Measurements from ENCODE around the gene DISC1. TPM values are rescaled to one million over a fixed set of nuclear protein-coding genes. Genes with fewer than 3 reads are reported as not detected.

DISC1 gene
- total RNA-seq, 4 donors from 2014 or later, result 3.3 to 11.4 (median 4.2) TPM

- no peak for DNase-seq
- 30 to 51% methylated on average over 2 of the region's 2 CpGs for WGBS, 2 donors
- Histone ChIP-seq H3K4me3 (no peak overlapping the region), H3K36me3 (no peaks in the 10 kb centered on the region), H3K4me1 (peaks cover 0 to 5% (median 0%) of the 10 kb centered on the region in 3 donors), H3K27ac (no peak overlapping the region), H3K9me3 (no peaks in the 10 kb centered on the region), H3K27me3 (no peaks in the 10 kb centered on the region)
- intact Hi-C loops (cut with DNase I), result no loop called here
- no peak for TF ChIP-seq POLR2A (IDR thresholded peaks at IDR 0.05)
- TF ChIP-seq, protein P1, sequence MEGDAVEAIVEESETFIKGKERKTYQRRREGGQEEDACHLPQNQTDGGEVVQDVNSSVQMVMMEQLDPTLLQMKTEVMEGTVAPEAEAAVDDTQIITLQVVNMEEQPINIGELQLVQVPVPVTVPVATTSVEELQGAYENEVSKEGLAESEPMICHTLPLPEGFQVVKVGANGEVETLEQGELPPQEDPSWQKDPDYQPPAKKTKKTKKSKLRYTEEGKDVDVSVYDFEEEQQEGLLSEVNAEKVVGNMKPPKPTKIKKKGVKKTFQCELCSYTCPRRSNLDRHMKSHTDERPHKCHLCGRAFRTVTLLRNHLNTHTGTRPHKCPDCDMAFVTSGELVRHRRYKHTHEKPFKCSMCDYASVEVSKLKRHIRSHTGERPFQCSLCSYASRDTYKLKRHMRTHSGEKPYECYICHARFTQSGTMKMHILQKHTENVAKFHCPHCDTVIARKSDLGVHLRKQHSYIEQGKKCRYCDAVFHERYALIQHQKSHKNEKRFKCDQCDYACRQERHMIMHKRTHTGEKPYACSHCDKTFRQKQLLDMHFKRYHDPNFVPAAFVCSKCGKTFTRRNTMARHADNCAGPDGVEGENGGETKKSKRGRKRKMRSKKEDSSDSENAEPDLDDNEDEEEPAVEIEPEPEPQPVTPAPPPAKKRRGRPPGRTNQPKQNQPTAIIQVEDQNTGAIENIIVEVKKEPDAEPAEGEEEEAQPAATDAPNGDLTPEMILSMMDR (IDR thresholded peaks at IDR 0.05), result no peak
Measured at GRCh38 chr1:231827337-231828105, 200.9 kb downstream of the DISC1 start.

GRCh38 chr1:231828182-231828920 is 201.8 kb downstream of the DISC1 start:
- no peak for TF ChIP-seq POLR2A (IDR thresholded peaks at IDR 0.05)
- TF ChIP-seq, protein P1 (IDR thresholded peaks at IDR 0.05), result no peak
- H3K36me3 ChIP-seq, result no peaks in the 10 kb centered on the region
- intact Hi-C loops (cut with DNase I), result no loop called here
- no peak for DNase-seq
- H3K27ac ChIP-seq, result no peak overlapping the region
- no peak overlapping the region for H3K4me3 ChIP-seq
- WGBS, 2 donors, result 47 to 55% methylated on average over 5 of the region's 5 CpGs
- H3K4me1 ChIP-seq, result peaks cover 0 to 5% (median 0%) of the 10 kb centered on the region in 3 donors
- H3K9me3 ChIP-seq, result no peaks in the 10 kb centered on the region
- H3K27me3 ChIP-seq, result no peaks in the 10 kb centered on the region

DNA sequence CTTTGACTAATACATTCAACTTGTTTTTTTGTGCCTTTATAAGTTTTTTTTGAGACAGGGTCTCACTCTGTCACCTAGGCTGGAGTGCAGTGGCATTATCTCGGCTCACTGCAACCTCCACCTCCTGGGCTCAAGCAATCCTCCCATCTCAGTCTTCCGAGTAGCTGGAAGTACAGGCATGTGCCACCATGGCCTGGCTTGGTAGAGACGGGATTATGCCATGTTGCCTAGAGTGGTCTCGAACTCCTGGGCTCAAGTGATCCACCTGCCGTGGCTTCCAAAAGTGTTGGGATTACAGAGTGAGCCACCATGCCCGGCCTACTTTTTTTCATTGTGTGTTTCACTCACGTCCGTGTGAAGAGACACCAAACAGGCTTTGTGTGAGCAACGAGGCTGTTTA is 202.7 kb downstream of the DISC1 start:
- H3K4me3 ChIP-seq, result no peak overlapping the region
- TF ChIP-seq POLR2A (IDR thresholded peaks at IDR 0.05), result no peak
- TF ChIP-seq, protein P1 (IDR thresholded peaks at IDR 0.05), result no peak
- no peak for DNase-seq
- H3K27me3 ChIP-seq, result no peaks in the 10 kb centered on the region
- no peaks in the 10 kb centered on the region for H3K36me3 ChIP-seq
- no peak overlapping the region for H3K27ac ChIP-seq
- H3K9me3 ChIP-seq, result no peaks in the 10 kb centered on the region
- 94% methylated on average over 4 to 8 of the region's 9 CpGs for WGBS, 2 donors
- peaks cover 0 to 5% (median 0%) of the 10 kb centered on the region in 3 donors for H3K4me1 ChIP-seq
- intact Hi-C loops (cut with DNase I), result no loop called here

DNA sequence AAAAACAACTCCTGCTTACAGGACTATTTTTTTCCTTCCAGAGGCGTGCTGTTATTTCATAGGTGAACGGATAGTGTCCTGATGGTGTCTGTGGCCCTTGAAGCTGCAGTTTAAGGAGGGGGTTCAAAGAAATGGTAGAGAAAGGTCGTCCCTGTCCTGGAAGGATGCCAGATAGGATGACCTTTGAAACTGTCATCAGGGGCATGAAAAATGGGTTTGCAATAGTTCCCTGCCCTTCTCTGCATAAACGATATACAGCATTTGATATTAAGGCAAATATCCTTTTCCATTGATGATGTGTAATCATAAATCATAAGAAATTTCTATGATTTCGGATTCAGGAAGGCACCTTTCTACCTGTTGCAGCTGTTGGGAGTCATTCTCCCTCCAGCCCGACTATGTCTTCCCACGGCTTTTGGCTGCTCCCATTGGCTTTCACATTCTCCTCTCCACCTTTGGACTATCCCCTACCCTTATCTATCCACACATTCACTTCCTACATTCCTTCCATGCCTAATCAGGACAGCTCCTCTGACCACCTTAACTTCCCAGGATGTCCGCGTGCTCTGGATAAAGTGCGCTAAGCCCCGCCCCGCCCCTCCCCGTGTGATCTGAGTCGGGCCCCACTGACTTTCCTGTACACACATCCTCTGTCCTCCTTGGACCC is 209.8 kb downstream of the DISC1 start:
- no peak for DNase-seq
- TF ChIP-seq, protein P1 (IDR thresholded peaks at IDR 0.05), result no peak
- TF ChIP-seq POLR2A (IDR thresholded peaks at IDR 0.05), result no peak
- H3K4me1 ChIP-seq, result no peaks in the 10 kb centered on the region

GRCh38 chr1:231838521-231838920 is 211.9 kb downstream of the DISC1 start:
- H3K9me3 ChIP-seq, result no peaks in the 10 kb centered on the region
- no peak overlapping the region for H3K4me3 ChIP-seq
- DNase-seq, result no peak
- H3K27ac ChIP-seq, result no peak overlapping the region
- intact Hi-C loops (cut with DNase I), result no loop called here
- TF ChIP-seq POLR2A (IDR thresholded peaks at IDR 0.05), result no peak
- TF ChIP-seq, protein P1 (IDR thresholded peaks at IDR 0.05), result no peak
- no peaks in the 10 kb centered on the region for H3K27me3 ChIP-seq
- 74 to 82% methylated on average over 6 to 7 of the region's 7 CpGs for WGBS, 2 donors
- H3K36me3 ChIP-seq, result no peaks in the 10 kb centered on the region
- no peaks in the 10 kb centered on the region for H3K4me1 ChIP-seq

More for the DNA sequence above, 209.8 kb downstream of the DISC1 start:
- Histone ChIP-seq H3K9me3 (no peaks in the 10 kb centered on the region), H3K27me3 (no peaks in the 10 kb centered on the region), H3K36me3 (no peaks in the 10 kb centered on the region), H3K4me3 (no peak overlapping the region), H3K27ac (no peak overlapping the region)
- WGBS, 2 donors, result 77 to 87% methylated on average over 10 to 12 of the region's 14 CpGs
- intact Hi-C loops (cut with DNase I), result no loop called here
